ENCODE data around the gene TANGO6. TPM values are rescaled to one million over a fixed set of nuclear protein-coding genes. Genes with fewer than 3 reads are reported as not detected.

TANGO6 gene
- total RNA-seq, 2 donors from 2014 or later = 8.1 to 9.0 TPM

GRCh38 chr16:69069504-69069903 lies 226.2 kb downstream of the TANGO6 start:
- ATAC-seq (no peak), DNase-seq (no peak)
- intact Hi-C loops (cut with DNase I, micrococcal nuclease) = no loop called here

GRCh38 chr16:69071036-69071435 lies 227.7 kb downstream of the TANGO6 start:
- intact Hi-C loops (cut with DNase I, micrococcal nuclease) = no loop called here
- no peak for DNase-seq
- no peak for ATAC-seq

- intact Hi-C loops (cut with DNase I, micrococcal nuclease) = no loop called here
- ATAC-seq = no peak
- no peak for DNase-seq
These were observed 229.3 kb downstream of the TANGO6 start for GRCh38 chr16:69072640-69072974.

GRCh38 chr16:69073181-69073702 lies 229.9 kb downstream of the TANGO6 start:
- peak; percentile 79 for ATAC-seq
- DNase-seq = no peak
- intact Hi-C loops (cut with DNase I, micrococcal nuclease) = no loop called here

- intact Hi-C loops (cut with DNase I, micrococcal nuclease) = no loop called here
- ATAC-seq = no peak
- no peak for DNase-seq
These were observed 233.9 kb downstream of the TANGO6 start for GRCh38 chr16:69077251-69077650.

GRCh38 chr16:69078073-69078472 lies 234.7 kb downstream of the TANGO6 start:
- no peak for ATAC-seq
- intact Hi-C loops (cut with DNase I, micrococcal nuclease) = no loop called here
- DNase-seq = no peak

GRCh38 chr16:69079697-69080096 lies 236.4 kb downstream of the TANGO6 start:
- DNase-seq = no peak
- no peak for ATAC-seq
- intact Hi-C loops (cut with DNase I, micrococcal nuclease) = no loop called here

GRCh38 chr16:69083306-69083941 lies 240.1 kb downstream of the TANGO6 start:
- intact Hi-C loops (cut with DNase I, micrococcal nuclease) = no loop called here
- no peak for DNase-seq
- no peak for ATAC-seq

GRCh38 chr16:69084289-69084688 lies 241.0 kb downstream of the TANGO6 start:
- DNase-seq = no peak
- intact Hi-C loops (cut with DNase I, micrococcal nuclease) = no loop called here
- ATAC-seq = no peak

- DNase-seq (no peak), ATAC-seq (no peak)
- intact Hi-C loops (cut with DNase I, micrococcal nuclease) = no loop called here
These were observed 241.8 kb downstream of the TANGO6 start for GRCh38 chr16:69085032-69085695.

GRCh38 chr16:69087161-69087581 lies 243.8 kb downstream of the TANGO6 start:
- intact Hi-C loops (cut with DNase I, micrococcal nuclease) = no loop called here
- DNase-seq (no peak), ATAC-seq (no peak)

- DNase-seq = no peak
- ATAC-seq = no peak
- intact Hi-C loops (cut with DNase I, micrococcal nuclease) = no loop called here
These were observed 245.4 kb downstream of the TANGO6 start for GRCh38 chr16:69088684-69089083.

- intact Hi-C loops (cut with DNase I, micrococcal nuclease) = no loop called here
- ATAC-seq (no peak), DNase-seq (no peak)
These were observed 246.0 kb downstream of the TANGO6 start for GRCh38 chr16:69089091-69089910.

- ATAC-seq (peak; percentile 52), DNase-seq (no peak)
- intact Hi-C loops (cut with DNase I, micrococcal nuclease) = no loop called here
These were observed 250.6 kb downstream of the TANGO6 start for GRCh38 chr16:69093974-69094373.

GRCh38 chr16:69094501-69094900 lies 251.2 kb downstream of the TANGO6 start:
- DNase-seq = no peak
- ATAC-seq = no peak
- intact Hi-C loops (cut with DNase I, micrococcal nuclease) = no loop called here

- intact Hi-C loops (cut with DNase I, micrococcal nuclease) = no loop called here
- ATAC-seq = no peak
- no peak for DNase-seq
These were observed 251.9 kb downstream of the TANGO6 start for GRCh38 chr16:69095193-69095592.

- ATAC-seq (no peak), DNase-seq (no peak)
- intact Hi-C loops (cut with DNase I, micrococcal nuclease) = no loop called here
These were observed 256.9 kb downstream of the TANGO6 start for GRCh38 chr16:69100071-69100691.

GRCh38 chr16:69105501-69106361 lies 262.4 kb downstream of the TANGO6 start, which contains the start of gene HAS3:
TSS of gene HAS3 (plus strand) at chr16:69105653. CDS start at chr16:69109396, 3,743 bp downstream.
- intact Hi-C loops (cut with DNase I, micrococcal nuclease) = no loop called here
- peak; percentile 53 to 75 for DNase-seq
- peak; percentile 82 for ATAC-seq
